ENCODE measurements around the gene CD320.
"Not testable (repeated sequence)": the region's sequence is repeated elsewhere in the genome, so short reads cannot be mapped to it uniquely, and the experiment has no call there.

Gene CD320

DNA sequence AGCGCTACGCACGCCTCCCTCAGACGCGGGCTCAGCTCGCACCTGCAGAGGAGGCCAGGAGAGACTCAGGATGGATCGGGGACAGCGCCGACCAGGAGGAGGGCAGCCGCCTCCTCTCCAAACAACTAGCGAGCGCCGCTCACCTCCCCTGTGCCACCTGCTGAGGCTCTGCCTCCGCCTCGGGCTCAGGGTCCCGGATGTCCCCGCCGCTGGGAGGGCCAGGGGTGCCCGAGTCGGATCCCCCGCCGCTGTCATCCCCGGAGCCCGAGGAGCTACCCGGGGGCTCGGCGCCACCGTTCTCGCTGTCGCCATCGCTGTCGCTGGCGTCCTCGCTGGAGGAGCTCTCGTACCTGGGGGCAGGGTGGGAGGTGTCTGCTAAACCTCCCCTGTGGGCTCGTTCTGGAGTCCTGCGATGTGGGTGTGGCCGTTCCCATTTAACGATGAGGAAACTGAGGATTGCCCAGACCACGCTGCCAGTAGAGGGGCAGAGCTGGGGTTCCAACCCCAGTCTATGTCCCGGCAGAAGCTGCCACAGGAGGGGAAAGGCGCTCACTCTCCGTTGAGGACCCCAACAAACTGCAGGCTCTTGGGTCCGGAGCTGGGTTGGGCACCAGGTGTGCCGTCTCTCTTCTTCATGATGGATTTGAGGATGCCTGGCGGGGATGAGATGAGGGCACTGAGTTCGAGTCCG lies 25.8 kb upstream of the CD320 start:
- no peak for DNase-seq (ENCODE audit: low read depth in 3 of 3, low spot score in 1 of 3)

DNA sequence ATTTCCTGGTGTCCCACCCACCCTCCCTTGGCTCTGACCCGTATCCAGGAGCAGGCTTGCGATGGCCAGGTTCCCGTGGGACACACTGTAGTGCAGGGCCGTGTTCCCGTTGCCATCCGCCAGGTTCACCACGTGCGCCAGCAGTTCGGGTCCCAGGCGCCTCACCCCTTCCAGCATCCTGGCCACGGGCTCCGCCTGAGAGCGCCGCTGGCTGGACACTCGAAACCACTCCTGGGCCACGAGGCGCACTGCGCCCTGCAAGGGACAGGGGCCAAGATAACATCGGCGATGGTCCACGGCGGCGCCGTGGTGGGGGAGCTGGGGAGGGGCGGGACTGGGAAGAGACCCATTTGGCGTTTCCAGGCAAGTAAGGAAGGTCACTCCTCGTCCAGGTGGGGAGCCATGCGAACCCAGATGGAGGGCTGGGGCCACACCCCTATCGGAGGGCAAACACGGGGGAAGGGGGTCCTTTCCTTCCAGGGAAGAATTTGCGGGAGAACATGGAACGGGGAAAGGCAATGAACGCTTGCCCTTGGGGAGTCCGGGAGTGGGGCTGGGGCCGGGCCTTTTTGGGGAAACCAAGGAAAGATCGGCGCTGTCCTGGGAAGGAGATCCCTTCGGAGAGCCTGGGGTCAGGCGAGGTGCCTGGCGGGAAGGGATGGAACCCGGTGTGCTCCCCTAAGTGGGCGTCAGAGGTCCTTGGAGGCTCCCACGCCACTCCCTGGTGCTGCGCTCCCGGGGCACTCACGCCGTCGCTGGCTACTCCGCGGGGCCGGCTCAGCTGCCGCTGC lies 25.0 kb upstream of the CD320 start:
- no peak for DNase-seq (ENCODE audit: low read depth in 3 of 3, low spot score in 1 of 3)

DNA sequence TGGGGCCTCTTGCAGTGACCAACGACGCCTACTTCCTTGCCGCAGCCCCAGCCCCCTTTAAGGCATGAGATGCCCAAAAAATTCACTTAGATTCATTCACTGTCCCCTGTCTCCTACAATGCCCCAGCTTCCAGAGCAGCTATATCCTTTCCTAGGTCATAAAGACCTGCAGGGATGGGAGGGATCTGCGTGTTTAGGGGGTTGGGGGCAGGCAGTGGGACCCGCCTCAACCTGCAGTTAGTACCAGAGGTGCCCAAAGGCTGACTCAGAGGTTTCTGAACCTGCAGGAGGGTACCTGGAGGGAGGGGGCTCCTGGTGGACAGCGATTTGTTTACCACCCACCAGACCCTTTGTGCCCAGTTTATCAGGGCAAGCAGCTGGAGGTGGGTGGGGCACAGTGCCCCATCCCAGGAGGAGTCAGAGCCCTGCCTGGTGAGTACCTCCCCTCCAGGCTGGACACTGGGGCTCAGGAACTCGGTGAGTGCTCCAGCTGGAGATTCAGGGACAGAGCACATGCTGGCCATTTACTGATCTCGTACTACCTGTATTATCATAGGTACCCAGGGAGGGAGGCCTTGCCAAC lies 23.2 kb upstream of the CD320 start:
- DNase-seq (ENCODE audit: low read depth in 3 of 3, low spot score in 1 of 3): no peak

DNA sequence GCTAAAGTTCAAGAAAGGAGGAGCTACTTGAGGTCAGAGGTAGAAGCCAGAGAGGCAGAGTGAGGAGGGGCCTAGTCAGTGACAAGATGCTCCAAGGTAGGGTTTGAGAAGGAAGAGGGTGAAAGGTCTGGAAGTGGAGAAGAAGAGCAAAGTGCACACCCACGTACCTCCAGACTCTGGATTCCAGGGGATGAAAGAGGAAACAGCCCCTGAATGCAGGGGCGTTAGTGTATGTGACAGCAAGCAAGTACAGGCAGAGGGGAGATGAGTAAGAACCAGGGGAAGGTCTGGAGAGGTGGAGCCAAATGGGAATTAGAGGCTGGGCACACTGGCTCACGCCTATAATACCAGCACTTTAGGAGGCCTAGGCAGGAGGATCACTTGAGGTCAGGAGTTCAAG lies 21.8 kb upstream of the CD320 start:
- no peak for DNase-seq (ENCODE audit: low read depth in 3 of 3, low spot score in 1 of 3)

DNA sequence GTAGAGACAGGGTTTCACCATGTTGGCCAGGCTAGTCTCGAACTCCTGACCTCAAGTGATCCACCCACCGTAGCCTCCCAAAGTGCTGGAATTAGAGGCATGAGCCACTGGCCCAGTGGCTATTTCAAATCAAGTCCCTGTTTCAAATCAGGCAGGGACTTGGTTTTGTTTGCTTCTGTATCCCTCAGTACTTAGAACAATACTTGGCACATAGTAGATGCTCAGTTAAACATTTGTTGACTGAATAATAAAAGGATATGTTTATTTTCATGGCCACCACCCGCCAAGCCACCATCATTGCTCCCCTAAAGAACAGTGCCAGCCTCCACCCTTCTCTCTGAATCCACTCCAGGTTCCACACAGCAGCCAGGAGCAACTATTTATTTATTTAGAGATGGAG lies 17.3 kb upstream of the CD320 start:
- no peak for DNase-seq (ENCODE audit: low read depth in 3 of 3, low spot score in 1 of 3)

DNA sequence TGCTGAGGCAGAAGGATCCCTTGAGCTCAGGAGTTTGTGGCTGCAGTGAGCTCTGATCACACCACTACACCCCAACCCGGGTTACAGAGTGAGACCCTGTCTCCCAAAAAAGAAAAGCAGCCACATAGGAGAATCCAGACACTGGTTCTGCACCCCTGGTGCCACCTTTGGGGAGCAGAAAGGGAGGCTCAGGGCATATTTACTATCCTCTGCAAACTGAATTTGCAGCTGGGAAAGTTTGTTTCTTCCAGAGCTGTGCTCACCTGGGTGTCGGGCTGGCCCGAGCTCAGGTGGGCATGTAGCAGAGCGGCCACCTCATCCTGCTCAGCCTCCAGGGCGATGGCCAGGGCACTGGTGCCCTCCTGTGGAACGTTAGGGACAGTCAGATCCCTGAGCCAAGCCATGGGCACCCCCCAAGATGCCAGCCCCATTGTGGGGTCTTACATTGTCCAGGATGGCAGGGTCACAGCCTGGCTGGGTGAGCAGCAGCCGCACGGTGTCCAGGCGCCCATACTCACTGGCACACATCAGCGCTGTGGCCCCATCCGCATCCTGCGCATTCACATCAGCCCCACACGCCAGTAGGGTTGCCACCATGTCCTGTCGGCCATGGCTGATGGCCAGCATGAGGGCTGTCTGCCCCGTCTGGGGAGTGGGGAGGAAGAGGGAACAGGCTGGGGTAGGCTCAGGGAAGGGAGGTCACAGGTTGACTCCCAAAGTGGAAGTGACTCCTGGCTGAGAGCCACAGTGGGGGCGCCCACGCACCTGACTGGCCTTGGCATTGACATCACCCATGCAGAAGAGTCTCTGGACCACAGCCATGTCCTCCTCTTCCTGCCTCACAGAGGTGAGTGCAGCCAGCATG lies 16.3 kb upstream of the CD320 start:
- no peak for DNase-seq (ENCODE audit: low read depth in 3 of 3, low spot score in 1 of 3)

DNA sequence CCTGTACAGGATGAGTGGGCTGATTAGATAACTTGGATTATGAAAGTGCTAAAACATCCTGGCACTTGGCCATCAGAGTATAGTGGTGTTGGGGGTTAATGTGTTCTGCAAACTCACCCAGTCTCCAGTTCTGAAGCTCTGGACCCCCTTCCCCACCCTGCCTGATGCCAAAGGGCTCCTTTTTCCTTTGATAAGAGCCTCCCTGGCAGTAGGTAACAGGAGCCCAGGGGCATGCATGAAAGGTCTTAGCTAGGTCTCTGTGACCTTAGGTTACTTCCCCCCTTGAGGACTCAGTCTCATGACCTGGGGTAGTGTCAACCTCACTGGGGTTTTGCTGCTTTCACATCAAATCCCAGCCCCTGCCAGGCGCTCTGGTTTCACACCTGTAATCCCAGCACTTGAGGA lies 15.6 kb upstream of the CD320 start:
- DNase-seq (ENCODE audit: low read depth in 3 of 3, low spot score in 1 of 3): no peak

DNA sequence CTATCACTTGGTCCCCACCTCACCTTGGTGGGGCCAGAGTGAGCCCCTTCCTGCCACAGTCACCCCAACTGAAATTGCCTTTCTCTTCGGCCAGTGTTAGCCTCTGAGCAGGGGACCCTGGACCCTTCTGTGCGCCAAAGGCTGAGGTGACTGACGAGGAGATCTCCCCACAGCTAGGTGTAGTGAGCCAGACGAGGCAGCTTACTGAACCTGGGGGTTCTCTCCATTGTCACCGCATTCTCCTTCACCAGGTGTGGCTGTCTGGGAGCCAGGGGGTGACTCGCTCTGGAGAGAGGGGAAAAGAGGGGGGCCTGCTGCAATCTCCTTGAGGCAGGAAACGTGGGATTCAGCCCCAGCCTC lies 14.5 kb upstream of the CD320 start:
- no peak for DNase-seq (ENCODE audit: low read depth in 3 of 3, low spot score in 1 of 3)

DNA sequence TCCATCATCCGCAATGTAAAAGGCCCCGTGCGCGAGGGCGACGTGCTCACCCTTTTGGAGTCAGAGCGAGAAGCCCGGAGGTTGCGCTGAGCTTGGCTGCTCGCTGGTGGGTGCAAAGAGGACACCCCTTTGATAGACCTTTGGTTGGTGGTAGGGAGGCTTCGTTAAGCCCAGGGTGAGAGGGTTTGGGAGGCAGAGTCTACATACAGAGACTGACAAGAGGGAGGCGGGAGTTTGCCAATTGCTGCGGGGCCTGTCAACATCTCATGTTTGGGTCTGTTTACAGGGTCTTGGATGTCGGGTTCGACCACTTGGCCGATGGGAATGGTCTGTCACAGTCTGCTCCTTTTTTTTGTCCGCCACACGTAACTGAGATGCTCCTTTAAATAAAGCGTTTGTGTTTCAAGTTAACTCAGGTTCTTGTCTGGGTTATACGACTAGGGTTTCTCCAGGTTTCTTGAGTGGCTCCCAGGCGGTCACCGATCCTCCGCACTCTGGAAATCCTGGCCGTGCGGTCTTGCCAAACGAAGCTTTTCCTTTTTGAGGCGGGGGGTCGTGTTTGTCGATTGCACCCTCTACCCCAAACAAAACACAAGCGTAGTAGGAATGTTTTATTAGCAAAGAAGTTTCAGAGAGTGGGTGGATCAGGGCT lies 14.0 kb upstream of the CD320 start:
- no peak for DNase-seq (ENCODE audit: low read depth in 3 of 3, low spot score in 1 of 3)

DNA sequence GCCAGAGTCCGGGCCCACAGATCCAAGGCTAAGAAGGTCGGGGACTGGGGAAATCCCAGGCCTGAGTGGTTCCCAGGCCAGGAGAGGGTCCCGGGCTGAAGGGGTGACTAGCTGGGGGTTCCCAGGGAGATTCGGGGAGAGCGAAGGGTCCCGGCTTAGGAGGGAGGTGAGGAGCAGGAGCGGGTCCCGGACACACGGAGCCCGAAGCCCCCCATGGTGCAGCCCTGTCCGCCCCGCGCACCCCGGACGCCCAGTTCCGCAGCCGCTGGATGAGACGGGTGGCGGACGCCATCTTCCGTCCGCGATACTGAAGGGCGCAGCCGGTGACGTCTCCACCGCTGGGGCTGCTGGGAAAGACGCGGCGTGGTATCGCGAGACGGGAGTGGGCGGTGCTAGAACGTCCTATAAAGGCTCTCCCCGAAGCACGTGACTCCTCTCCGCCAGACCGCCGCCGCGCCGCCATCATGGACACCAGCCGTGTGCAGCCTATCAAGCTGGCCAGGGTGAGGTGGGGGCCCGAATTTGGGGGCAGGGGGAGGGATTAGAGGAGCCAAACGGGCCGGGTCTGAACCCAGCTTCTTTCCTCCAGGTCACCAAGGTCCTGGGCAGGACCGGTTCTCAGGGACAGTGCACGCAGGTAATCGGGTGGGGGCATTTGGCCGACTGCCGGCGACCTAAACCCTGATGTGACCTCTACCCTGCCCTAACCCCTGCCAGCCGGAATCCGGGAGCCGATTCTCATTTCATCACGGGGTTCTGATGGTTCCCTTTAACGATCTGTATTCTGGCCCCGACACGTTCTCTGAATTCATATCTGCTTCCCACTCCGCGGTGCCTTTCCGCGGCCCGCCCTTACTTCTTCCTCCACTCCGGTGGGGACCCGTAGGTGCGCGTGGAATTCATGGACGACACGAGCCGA lies 13.2 kb upstream of the CD320 start, which contains the start of the genes NDUFA7 and RPS28:
TSS of gene NDUFA7 (minus strand) at position 309 of the 919 bp plus-strand sequence. CDS start at position 292, 17 bp downstream.
TSS of gene RPS28 (plus strand) at position 430 of the 919 bp plus-strand sequence. CDS start at position 465, 35 bp downstream.
- DNase-seq (ENCODE audit: low read depth in 3 of 3, low spot score in 1 of 3): peak; percentile 94 to 96 (median 96)

DNA sequence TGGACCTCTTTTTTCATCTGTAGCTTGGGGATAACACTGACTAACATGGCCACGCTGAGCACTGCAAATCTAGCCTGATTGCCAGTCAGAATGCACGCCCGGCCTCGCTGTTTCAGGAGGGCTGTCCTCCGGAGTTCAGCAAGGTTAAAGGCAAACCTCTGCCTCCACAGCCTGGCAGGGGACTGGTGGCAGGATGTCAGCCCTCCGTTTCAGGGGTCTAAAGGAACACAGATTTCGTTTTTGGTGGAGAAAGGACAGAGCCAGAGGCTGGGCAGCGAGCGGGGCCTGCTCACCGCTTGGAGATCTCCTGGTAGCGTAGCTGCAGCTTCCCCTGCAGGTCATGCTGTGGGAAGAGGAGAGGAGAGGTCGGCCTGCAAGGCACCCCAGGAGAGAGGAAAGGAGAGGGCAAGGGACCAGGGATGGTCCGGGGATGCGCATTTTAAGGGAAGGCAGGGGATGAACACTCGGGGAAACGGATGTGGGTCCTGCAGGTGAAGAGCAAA lies 12.5 kb upstream of the CD320 start:
- DNase-seq (ENCODE audit: low read depth in 3 of 3, low spot score in 1 of 3): no peak

DNA sequence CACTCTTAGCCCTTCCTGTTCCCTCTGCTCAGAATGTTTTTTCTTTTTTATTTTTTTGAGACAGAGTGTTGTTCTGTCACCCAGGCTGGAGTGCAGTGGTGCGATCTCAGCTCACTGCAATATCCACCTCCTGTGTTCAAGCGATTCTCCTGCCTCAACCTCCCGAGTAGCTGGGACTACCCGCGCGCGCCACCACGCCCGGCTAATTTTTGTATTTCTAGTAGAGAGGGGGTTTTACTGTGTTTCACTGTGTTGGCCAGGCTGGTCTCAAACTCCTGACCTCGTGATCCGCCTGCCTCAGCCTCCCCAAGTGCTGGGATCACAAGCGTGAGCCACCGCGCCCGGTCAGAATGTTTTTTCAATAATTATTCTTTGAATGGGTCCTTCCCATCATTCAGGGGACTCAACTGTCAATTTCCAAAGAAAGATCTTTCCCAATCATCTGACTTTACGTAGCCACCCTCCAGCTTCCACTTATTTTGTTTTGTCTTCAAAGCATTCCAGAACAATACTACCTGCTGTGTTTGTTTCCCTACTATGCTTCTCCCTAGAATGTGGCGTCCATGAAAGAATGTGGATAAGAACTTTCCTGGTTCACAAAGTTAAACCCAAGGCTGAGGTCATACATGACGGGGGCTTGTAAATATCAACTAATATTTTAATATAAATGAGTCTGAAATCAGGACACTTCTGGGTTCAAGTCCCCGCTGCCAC lies 11.8 kb upstream of the CD320 start:
- DNase-seq (ENCODE audit: low read depth in 3 of 3, low spot score in 1 of 3): no peak

DNA sequence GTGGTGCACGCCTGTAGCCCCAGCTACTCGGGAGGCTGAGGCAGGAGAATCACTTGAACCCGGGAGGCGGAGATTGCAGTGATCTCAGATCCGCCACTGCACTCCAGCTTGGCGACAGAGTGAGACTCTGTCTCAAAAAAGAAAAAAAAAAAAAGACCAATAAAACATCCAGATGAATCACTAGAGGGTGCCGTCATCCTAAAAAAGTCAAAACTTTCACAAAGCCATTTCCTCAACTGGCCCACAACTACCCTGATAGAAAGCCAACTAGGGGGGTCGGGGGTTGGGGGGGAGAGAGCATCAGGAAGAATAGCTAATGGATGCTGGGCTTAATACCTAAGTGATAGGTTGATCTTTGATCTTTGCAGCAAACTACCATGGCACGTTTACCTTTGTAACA lies 10.7 kb upstream of the CD320 start:
- DNase-seq (ENCODE audit: low read depth in 3 of 3, low spot score in 1 of 3): not testable (repeated sequence)

DNA sequence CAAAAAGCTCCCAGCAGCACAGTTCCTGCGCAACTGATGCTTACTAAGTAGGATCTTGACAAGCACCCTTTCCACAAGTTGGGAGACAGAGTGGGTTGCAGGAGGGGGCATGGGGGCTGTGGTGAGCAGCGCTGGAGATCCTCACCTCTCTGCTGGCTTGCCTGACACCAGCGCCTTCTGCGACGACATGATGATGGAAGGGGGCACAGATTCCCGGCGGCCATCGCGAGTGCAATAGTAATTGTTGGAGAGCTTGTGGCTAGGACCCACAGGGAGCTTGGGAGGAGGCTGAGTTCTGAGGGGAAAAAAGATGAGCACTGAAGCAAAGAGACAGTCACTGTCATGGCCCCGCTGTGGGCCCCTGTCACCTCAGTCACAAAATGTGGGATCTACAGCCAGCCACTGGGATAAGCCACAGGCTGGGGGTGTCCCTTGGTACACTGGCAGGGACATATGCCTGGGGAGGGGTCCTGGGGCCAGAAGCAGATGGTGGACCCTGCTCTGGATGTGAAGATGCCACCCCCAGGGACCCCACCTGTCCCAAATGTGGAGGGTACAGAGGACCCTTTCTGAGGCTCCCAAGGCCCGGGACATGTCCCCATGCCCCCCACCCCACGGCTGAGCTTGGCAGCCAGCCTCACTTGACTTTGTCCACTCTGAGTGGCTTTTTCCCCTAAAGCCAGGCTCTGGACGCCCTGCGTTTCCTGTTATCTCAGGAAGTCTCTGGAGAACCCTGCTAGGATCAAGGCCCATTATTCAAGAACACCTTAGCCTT lies 8.4 kb upstream of the CD320 start:
- DNase-seq (ENCODE audit: low read depth in 3 of 3, low spot score in 1 of 3): no peak

DNA sequence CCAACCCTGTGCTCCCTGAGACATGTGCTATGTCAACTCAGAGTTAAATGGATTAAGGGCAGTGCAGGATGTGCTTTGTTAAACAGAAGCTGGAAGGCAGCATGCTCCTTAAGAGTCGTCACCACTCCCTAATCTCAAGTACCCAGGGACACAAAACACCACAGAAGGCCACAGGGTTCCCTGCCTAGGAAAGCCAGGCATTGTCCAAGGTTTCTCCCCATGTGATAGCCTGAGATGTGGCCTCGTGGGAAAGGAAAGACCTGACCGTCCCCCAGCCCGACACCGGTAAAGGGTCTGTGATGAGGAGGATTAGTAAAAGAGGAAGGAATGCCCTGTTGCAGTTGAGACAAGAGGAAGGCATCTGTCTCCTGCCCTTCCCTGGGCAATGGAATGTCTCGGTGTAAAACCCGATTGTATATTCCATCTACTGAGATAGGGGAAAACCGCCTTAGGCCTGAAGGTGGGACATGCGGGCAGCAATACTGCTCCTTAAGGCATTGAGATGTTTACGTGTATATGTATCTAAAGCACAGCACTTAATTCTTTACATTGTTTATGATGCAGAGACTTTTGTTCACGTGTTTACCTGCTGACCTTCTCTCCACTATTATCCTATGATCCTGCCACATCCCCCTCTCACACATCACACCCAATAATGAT lies 7.0 kb upstream of the CD320 start:
- DNase-seq (ENCODE audit: low read depth in 3 of 3, low spot score in 1 of 3): not testable (repeated sequence)

DNA sequence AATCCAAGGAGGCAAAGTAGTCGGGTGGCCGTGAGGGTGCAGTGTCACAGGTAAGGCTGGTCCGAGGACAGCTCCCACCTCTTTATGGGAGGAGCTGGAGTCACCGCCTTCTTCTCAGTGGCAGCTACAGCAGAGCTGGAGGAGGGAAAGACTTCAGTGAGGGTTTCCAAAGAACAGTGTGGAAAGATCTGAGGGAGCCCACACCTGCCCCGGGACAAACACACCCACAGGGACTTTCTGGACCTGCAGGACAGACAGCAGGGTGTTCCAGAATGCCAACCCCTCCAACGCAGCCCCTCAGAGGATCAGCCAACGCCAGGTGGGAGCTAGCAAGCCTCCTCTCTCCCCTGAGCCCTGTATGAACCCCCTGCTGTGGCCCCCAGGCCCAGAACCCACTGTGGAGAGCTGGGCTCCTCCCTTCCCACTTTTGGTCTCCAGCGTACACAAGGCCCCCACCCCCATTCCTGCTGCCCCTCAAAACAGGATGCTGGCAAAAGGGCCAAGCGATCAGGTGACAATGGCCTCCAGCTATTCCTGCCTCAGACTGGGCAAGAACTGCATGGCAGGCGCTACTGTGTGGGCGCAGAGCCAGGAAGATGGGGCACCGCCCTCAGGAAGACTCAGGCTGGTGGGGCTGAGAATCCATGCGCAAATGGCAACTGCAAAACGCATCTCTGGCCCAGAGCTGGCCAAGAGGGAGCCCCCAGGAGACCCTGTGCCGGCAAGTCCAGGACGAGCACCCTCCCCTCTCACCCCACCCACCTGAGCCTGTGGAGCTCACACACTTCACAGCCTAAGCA lies 3.5 kb upstream of the CD320 start:
- DNase-seq (ENCODE audit: low read depth in 3 of 3, low spot score in 1 of 3): no peak

Measured in stimulated activated CD4-positive, alpha-beta T cell treated with anti-CD3 and anti-CD28 coated beads, TNF-alpha, amount 100 ng/mL, for 1 hour (primary cell).